Lung (tissue), 12 donors: ENCODE measurements around the gene SIKE1. TPM values are rescaled to one million over a fixed set of nuclear protein-coding genes. Genes with fewer than 3 reads are reported as not detected.
"Not testable (repeated sequence)": the region's sequence is repeated elsewhere in the genome, so short reads cannot be mapped to it uniquely, and the experiment has no call there.

Source experiments
- ATAC-seq: fragments of 200-7000 bp; cut with Tn5 transposase; one replicate; pipeline ENCODE4 v1.9.1; 2020; ENCODE audit warnings: moderate number of reproducible peaks; ENCODE audit not compliant: insufficient read depth, low FRiP score
- DNase-seq, 3 donors: peaks; one replicate each; pipeline ENCODE4 v3.0.0-alpha.2; 2013 to 2017
- H3K27ac ChIP-seq, 2 donors: one replicate each; pipeline ENCODE4 v1.5.1; 2013; ENCODE audit warnings: mild to moderate bottlenecking in 2 of 2, moderate library complexity in 2 of 2, control low read depth in 1 of 2, inconsistent platforms in 1 of 2, low read depth in 1 of 2, low read length in 1 of 2
- H3K27me3 ChIP-seq, 3 donors: one replicate each; pipeline ENCODE4 v1.5.1; 2013; ENCODE audit warnings: low read length in 2 of 3; ENCODE audit not compliant: control insufficient read depth in 3 of 3, insufficient read depth in 3 of 3
- H3K36me3 ChIP-seq, 4 donors: one replicate each; pipeline ENCODE4 v1.5.1; 2013; ENCODE audit warnings: low read length in 4 of 4, mild to moderate bottlenecking in 1 of 4, moderate library complexity in 1 of 4; ENCODE audit not compliant: control insufficient read depth in 4 of 4, insufficient read depth in 4 of 4
- H3K4me1 ChIP-seq, 5 donors: one replicate each; pipeline ENCODE4 v1.5.1; 2013; ENCODE audit warnings: low read length in 5 of 5, mild to moderate bottlenecking in 2 of 5, moderate library complexity in 1 of 5; ENCODE audit not compliant: control insufficient read depth in 5 of 5, insufficient read depth in 5 of 5
- H3K4me3 ChIP-seq: one replicate; pipeline ENCODE4 v1.5.1; 2013; ENCODE audit warnings: mild to moderate bottlenecking, control low read depth, moderate library complexity
- H3K9ac ChIP-seq, 2 donors: one replicate each; pipeline ENCODE4 v1.5.1; 2013; ENCODE audit warnings: low read length in 2 of 2, control low read depth in 1 of 2; ENCODE audit not compliant: insufficient read depth in 1 of 2
- H3K9me3 ChIP-seq, 4 donors: one replicate each; pipeline ENCODE4 v1.5.1; 2013; ENCODE audit warnings: low read length in 3 of 4, mild to moderate bottlenecking in 1 of 4, moderate library complexity in 1 of 4; ENCODE audit not compliant: control insufficient read depth in 4 of 4, insufficient read depth in 3 of 4
- CTCF ChIP-seq: IDR thresholded peaks from 2 replicates; pipeline ENCODE4 v1.5.1; 2012; ENCODE audit warnings: mild to moderate bottlenecking; ENCODE audit errors: control extremely low read depth, extremely low read depth
- WGBS, 2 donors: extraction: QIAGEN DNeasy Blood & Tissue Kit; methylation state at CpG; one replicate each; pipeline ENCODE4 v1.1.7; 2013; 5-methylcytosine and 5-hydroxymethylcytosine counted together
- polyA plus RNA-seq, 2 donors: library from polyadenylated mRNA; stranded (reverse); fragments of 200-250 nt; gene quantifications; one replicate each; pipeline ENCODE4 v1.2.1, GENCODE V29; 2013
- total RNA-seq, 2 donors: library from RNA; depleted of rRNA in 1 of 2; stranded (reverse); fragments of >200 nt in 1 of 2; gene quantifications; one replicate each; pipeline ENCODE4 v1.2.1, GENCODE V29; 2014 to 2021
- donor health status: control.
- donor health status: control.
- donor health status: Bipolar disorder and iron deficiency.
- donor health status: healthy.
- donor health status: DM: yes; HTN: yes; CAD: no.

Gene SIKE1
- total and polyA plus RNA-seq, 4 donors = 17.2 to 71.5 (median 32.9) TPM

GRCh38 chr1:114803001-114803400 is 22.5 kb upstream of the SIKE1 start:
- no peak for DNase-seq
- WGBS, 2 donors = 71 to 78% methylated on average over 3 of the region's 3 CpGs
- no peak for ATAC-seq
- Histone ChIP-seq H3K36me3 (no peaks in the 10 kb centered on the region), H3K27me3 (no peaks in the 10 kb centered on the region), H3K9ac (no peak overlapping the region), H3K9me3 (peaks cover 0 to 4% (median 0%) of the 10 kb centered on the region in 4 donors), H3K4me1 (no peaks in the 10 kb centered on the region), H3K4me3 (no peak overlapping the region), H3K27ac (no peak overlapping the region)
- TF ChIP-seq CTCF = no peak

DNA sequence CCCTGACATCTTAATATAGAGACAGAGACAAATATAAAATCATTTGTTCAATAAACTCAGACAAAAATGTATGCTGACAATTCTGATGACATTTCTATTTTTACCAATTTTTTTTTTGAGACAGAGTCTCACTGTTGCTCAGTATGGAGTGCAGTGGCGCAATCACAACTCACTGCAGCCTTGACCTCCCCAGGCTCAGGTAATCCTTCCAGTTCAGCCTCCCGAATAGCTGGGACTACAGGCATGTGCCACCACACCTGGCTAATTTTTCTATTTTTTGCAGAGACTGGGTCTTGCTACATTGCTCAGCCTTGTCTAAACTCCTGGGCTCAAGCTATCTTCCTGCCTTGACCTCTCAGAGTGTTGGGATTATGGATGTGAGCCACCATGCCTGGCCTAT is 13.6 kb upstream of the SIKE1 start:
- ATAC-seq (no peak), DNase-seq (no peak)
- Histone ChIP-seq H3K27ac (no peak overlapping the region), H3K9ac (no peak overlapping the region), H3K4me1 (no peaks in the 10 kb centered on the region), H3K27me3 (peaks cover 0 to 3% (median 0%) of the 10 kb centered on the region in 3 donors), H3K9me3 (peaks cover 0 to 7% (median 0%) of the 10 kb centered on the region in 4 donors), H3K4me3 (no peak overlapping the region), H3K36me3 (no peaks in the 10 kb centered on the region)
- 90 to 91% methylated on average over 2 of the region's 2 CpGs for WGBS, 2 donors
- no peak for TF ChIP-seq CTCF

DNA sequence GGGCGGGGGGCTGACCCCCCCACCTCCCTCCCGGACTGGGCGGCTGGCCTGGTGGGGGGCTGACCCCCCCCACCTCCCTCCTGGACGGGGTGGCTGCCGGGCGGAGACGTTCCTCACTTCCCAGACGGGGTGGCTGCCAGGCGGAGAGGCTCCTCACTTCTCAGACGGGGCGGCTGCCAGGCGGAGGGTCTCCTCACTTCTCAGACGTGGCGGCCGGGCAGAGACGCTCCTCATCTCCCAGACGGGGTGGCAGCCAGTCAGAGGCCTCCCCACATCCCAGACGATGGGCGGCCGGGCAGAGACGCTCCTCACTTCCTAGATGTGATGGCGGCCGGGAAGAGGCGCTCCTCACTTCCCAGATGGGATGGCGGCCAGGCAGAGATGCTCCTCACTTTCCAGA is 10.1 kb upstream of the SIKE1 start:
- H3K9ac ChIP-seq, H3K4me1 ChIP-seq, H3K36me3 ChIP-seq, ATAC-seq, H3K27ac ChIP-seq, H3K27me3 ChIP-seq, H3K4me3 ChIP-seq, H3K9me3 ChIP-seq, DNase-seq: not testable (repeated sequence)
- 93 to 95% methylated on average over 18 to 25 of the region's 25 CpGs for WGBS, 2 donors

- not testable (repeated sequence) for H3K9ac ChIP-seq, H3K4me3 ChIP-seq, DNase-seq, H3K9me3 ChIP-seq, H3K4me1 ChIP-seq, H3K27ac ChIP-seq, ATAC-seq, H3K36me3 ChIP-seq, H3K27me3 ChIP-seq
- 95 to 97% methylated on average over 1 of the region's 1 CpG for WGBS, 2 donors
These were observed 6.0 kb upstream of the SIKE1 start for GRCh38 chr1:114786440-114786839.

DNA sequence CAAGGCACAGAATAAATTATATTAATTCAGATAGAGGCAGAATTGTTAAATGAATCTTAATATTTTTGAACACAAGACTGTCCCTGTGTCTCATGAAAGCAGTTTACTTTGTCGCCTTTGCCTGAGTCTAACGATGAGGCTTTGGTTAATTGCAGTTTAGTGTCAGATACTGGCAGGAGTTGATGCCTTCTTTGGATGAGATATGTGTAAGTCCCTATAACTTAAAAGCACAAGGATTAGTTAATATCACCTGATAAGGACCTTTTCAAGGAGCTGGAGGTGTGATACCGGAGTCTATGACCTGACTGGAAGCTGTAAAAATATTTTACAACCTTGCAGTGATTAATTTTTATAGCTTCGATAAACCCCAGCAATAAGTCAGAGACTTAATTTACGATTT is 2.0 kb upstream of the SIKE1 start:
- no peak overlapping the region for H3K9ac ChIP-seq
- ATAC-seq = no peak
- H3K4me3 ChIP-seq = no peak overlapping the region
- no peak for DNase-seq
- H3K4me1 ChIP-seq = peaks cover 0 to 7% (median 0%) of the 10 kb centered on the region in 5 donors
- no peaks in the 10 kb centered on the region for H3K27me3 ChIP-seq
- H3K9me3 ChIP-seq = peaks cover 0 to 3% (median 0%) of the 10 kb centered on the region in 4 donors
- TF ChIP-seq CTCF = no peak
- 87% methylated on average over 5 of the region's 5 CpGs for WGBS, 2 donors
- H3K27ac ChIP-seq = no peak overlapping the region
- peaks cover 0 to 7% (median 3%) of the 10 kb centered on the region in 4 donors for H3K36me3 ChIP-seq
